ENCODE results near the gene KBTBD13.

DNA sequence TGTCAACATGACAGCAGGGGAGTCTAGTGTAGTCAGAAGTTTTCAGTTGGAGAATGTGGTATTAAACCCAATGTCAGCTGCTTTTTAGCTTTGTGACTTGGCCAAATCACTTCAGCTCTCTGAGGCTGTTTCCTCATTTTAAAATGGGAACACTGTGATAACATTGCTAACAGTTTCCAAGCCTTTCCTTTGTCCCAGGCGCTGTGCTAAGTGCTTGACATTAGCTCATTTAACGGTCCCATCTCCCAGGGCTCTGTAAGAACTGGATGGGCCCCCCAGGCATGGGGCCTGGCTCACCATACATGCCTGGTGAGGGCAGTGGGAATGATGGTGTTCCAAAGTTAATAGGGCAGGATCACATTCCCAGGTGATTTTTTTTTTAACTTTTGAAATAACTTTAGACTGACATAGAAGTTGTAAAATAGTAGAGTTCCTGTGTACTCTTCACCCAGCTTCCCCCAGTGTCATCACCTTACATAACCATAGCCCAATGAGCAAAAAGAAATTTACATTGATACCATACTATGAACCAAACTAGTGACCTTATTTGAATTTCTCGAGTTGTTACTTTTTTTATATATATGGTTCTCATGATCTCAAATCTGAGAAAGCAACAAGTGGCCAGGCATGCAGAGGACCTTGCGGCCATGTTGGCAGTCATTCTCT is 16.5 kb upstream of the KBTBD13 start:
- TF ChIP-seq, protein P1, sequence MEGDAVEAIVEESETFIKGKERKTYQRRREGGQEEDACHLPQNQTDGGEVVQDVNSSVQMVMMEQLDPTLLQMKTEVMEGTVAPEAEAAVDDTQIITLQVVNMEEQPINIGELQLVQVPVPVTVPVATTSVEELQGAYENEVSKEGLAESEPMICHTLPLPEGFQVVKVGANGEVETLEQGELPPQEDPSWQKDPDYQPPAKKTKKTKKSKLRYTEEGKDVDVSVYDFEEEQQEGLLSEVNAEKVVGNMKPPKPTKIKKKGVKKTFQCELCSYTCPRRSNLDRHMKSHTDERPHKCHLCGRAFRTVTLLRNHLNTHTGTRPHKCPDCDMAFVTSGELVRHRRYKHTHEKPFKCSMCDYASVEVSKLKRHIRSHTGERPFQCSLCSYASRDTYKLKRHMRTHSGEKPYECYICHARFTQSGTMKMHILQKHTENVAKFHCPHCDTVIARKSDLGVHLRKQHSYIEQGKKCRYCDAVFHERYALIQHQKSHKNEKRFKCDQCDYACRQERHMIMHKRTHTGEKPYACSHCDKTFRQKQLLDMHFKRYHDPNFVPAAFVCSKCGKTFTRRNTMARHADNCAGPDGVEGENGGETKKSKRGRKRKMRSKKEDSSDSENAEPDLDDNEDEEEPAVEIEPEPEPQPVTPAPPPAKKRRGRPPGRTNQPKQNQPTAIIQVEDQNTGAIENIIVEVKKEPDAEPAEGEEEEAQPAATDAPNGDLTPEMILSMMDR (IDR thresholded peaks at IDR 0.05): no peak
- TF ChIP-seq EZH2phosphoT487 (IDR thresholded peaks at IDR 0.05): no peak
- TF ChIP-seq EZH2 (IDR thresholded peaks at IDR 0.05): no peak

Data from neural progenitor cell (in vitro differentiated cells).